Parietal lobe (tissue), 2 donors: Measurements from ENCODE around the gene THAP9. TPM values are rescaled to one million over a fixed set of nuclear protein-coding genes. Genes with fewer than 3 reads are reported as not detected.

ENCODE experiments used
- small RNA-seq: library from RNA; depleted of rRNA; stranded (forward); fragments of <200 nt; gene quantifications from one replicate; pipeline ENCODE3, GENCODE V24; 2014; ENCODE audit warnings: low replicate concordance
- total RNA-seq: library from RNA; depleted of rRNA; stranded (reverse); fragments of >200 nt; gene quantifications from one replicate; pipeline ENCODE4 v1.2.3, GENCODE V29; 2014

THAP9 gene, protein sequence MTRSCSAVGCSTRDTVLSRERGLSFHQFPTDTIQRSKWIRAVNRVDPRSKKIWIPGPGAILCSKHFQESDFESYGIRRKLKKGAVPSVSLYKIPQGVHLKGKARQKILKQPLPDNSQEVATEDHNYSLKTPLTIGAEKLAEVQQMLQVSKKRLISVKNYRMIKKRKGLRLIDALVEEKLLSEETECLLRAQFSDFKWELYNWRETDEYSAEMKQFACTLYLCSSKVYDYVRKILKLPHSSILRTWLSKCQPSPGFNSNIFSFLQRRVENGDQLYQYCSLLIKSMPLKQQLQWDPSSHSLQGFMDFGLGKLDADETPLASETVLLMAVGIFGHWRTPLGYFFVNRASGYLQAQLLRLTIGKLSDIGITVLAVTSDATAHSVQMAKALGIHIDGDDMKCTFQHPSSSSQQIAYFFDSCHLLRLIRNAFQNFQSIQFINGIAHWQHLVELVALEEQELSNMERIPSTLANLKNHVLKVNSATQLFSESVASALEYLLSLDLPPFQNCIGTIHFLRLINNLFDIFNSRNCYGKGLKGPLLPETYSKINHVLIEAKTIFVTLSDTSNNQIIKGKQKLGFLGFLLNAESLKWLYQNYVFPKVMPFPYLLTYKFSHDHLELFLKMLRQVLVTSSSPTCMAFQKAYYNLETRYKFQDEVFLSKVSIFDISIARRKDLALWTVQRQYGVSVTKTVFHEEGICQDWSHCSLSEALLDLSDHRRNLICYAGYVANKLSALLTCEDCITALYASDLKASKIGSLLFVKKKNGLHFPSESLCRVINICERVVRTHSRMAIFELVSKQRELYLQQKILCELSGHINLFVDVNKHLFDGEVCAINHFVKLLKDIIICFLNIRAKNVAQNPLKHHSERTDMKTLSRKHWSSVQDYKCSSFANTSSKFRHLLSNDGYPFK
- total RNA-seq: 22.2 TPM

DNA sequence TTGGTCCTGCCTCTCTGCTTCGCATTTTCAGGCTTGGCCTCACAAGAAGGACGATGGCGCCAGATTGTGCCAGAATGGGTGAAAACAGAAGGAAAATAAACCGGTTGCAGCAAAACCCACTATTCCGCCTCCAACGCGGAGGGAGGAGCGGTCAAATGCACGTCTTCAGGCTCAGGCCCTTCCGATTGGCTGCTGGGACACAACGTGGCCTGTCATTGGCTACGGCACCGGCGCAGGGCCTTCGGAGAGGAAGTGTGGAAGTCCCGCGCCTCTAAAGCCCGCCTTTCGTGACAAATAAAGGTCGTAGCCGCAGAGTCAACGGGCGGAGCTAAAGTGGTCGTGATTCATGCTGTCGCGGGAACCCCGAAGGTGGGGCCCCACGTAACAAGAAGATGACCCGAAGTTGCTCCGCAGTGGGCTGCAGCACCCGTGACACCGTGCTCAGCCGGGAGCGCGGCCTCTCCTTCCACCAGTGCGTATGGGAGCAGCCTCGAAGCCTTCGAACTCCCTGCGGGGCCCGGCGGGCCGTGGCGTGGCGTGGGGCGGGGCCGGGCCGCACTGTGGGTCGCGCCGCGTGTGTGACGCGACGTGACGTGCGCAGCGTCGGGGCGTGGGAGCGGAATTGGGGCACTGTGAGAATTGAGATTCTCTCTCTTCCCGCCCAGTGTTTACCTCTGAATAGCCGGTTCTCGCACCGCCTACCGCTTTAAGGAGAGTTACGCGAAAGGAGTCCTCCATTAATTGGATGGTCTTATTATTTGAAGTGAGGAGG is at the start of gene THAP9:
TSS of gene THAP9 (plus strand) at position 325 of the 772 bp plus-strand sequence. CDS start at position 393, 68 bp downstream.

DNA sequence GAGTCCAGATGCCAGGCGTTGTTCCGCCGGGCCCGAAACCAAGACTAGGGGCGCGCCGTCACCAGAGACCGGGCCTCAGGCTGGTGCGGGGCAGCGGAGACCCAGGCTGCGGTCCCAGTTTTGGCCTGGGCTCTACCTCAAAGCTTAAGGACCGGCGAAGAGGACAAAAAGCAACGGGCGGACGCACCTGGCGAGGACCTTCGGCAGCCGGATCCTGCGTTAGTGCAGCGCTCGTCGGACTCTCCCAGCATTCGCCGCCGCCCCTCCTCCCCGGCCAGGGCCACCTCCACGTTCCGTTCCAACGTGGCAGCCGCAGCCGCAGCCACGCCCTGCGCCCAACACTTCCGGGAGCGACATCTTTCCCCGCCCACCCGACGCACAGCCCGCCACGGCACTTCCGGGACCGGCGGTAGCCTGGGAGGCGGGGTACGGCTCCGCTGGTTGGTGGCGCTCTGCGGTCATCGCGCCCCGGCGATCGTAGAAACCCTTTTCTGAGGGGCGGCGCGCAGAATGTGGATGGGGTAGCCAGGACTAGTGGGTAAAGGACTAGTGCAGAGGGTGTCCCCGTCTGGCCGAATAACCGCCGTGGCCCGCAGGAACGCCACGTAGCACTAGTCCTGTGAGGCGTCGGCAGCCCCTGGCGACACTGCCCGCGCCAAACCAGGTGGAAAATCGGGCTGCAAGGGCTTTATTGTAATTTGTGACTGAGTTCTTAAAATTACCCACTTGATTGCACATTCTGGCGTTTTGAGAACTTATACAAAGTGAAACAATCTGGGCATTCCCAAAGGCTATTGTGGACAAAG is 9.4 kb upstream of the THAP9 start, which contains the start of gene SEC31A:
TSS of gene SEC31A (minus strand) at position 253 of the 806 bp plus-strand sequence. CDS start 9,217 bp downstream, outside the sequence.

Small RNAs within 50 kb of the gene (small RNA-seq; reads per million reads assigned to genes)
- gene RF00019: not detected

Other genes with a start within 250 kb of the THAP9 start
- 270 TPM for gene SCD5, start 101.9 kb upstream of the THAP9 start, total RNA-seq
- gene SEC31A, start 9.6 kb upstream of the THAP9 start, total RNA-seq: 228 TPM
- 26.9 TPM for gene LIN54, start 110.1 kb downstream of the THAP9 start, total RNA-seq
- 156 TPM for gene COPS4, start 134.4 kb downstream of the THAP9 start, total RNA-seq
- not detected for gene PLAC8, start 214.0 kb downstream of the THAP9 start, total RNA-seq